HG02885 (cell line): ENCODE measurements around the gene RGS11.
"Not testable (repeated sequence)": the region's sequence is repeated elsewhere in the genome, so short reads cannot be mapped to it uniquely, and the experiment has no call there.

Experiments
- ATAC-seq: cut with Tn5 transposase; IDR thresholded peaks from one replicate; pipeline ENCODE4 v1.9.1; 2021; ENCODE audit warnings: mild to moderate bottlenecking; ENCODE audit not compliant: unreplicated experiment, poor library complexity

The RGS11 gene

DNA sequence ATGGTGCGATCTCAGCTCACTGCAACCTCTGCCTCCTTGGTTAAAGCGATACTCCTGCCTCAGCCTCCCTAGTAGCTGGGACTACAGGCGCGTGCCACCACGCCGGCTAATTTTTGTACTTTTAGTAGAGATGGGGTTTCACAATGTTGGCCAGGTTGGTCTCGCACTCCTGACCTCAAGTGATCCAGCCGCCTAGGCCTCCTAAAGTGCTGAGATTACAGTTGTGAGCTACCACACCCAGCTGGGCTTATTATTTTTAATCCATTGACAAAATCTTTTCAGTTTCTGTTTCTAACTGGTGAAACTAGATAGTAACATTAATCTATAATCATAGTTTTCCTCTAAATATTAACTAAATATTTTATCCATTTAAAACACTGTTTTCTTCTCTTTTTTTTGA is 35.2 kb downstream of the RGS11 start:
- no peak for ATAC-seq

DNA sequence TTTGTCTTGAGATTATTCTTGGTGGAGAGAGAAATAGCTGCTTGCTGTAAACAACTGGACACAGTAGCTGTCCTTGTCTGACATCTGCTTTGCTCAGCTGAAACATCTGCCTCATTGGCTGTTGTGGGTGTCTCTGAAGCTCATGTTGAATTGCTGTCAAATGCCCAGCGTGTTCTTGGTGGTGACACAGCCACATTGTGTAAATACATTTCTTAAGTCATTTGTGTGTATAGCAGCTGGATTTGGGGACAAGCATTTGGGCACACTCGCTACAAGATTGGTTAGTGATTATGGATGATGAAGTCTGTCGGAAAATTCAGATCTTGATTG is 35.8 kb downstream of the RGS11 start:
- no peak for ATAC-seq

DNA sequence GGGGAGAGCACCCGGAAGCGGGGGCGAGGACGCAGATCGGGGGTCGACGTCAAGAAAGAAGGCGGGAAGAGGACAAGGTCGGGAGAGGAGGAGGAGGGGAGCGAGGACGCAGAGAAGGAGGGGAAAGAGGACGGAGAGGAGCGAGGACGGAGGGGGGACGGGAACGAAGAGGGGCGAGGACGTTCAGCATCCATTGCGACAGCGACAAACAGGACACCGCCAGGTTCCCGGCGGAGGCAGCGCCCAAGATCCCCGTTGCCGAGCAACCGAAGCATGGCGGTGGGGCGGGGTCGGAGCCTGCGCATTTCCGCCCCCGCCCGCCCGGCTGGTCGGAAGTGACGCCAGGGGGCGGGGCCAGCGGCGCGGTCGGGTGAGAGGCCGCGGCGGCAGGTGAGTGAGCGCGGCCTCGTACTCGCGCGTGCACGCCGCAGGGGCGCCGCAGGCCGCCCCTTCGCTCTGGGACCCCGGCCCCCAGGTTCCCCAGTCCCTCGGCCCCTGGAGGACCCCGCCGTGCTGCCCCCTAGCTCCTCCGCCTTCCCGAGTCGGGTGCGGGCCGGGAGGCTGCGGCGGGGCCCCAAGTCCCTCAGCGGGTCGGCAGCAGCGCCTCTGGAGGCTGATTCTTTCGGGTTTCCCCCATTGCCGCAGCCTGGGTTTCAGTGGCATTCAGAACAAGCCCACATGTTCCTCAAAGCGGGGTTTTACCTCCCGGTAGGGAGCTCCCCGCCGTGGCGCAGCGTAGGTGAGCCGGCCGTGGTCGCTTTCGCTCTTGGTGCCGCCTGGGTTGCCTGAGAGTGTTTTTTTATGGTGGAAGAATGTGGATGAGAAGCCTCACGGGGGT is 41.1 kb downstream of the RGS11 start, which contains the start of gene FAM234A:
Gene FAM234A, plus strand, starts transcription at position 354 of the 838 bp plus-strand sequence. CDS start 19,593 bp downstream, outside the sequence.
- ATAC-seq = peak; percentile 90

DNA sequence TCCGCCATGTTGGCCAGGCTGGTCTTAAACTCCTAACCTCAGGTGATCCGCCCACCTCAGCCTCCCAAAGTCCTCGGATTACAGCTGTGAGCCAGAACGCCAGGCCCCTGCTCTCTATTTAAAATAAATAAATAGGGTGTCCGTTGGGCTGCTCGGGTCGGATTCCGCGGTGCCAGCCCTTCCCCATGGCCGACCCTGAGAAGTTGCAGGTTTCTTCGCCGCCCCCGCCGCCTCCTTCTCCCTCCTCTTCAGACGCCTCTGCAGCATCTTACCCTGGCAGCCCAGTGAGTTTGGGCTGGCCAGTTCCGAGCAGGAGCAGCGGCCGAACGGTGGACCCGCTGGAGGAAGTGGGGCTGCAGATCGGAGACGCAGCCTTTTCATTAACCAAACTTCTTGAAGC is 44.8 kb downstream of the RGS11 start:
- ATAC-seq = no peak

DNA sequence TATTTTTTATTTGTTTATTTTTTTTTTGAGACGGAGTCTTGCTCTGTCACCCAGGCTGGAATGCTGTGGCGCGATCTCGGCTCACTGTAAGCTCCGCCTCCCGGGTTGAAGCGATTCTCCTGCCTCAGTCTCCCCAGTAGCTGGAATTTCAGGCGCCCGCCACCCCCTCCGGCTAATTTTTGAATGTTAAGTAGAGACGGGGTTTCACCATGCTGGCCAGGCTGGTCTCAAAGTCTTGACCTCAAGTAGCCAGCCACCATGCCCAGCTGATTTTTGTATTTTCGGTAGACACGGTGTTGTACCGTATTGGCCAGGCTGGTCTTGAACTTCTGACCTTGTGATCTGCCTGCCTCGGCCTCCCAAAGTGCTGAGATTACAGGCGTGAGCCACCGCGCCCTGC is 45.4 kb downstream of the RGS11 start:
- not testable (repeated sequence) for ATAC-seq

DNA sequence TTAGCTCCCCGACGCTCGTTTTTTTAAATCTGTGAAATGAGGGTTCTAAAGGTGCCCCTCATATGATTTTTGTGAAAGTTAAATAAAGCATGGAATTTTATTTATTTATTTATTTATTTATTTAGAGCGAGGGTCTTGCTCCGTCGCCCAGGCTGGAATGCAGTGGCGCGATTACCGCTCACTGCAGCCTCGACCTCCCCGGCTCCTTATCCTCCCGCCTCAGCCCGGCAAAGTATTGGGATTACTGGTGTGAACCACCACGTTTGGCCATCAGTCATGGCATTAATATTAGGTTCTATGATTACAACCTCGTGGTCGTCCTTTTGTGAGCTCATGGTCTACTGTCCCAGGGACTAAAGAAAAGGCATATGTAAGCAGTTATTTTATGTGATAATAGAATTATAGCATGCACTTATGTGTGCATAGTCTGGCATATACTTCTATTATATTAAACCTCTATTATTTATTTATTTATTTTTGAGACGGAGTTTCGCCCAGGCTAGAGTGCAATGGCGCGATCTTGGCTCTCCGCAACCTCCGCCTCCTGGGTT is 45.9 kb downstream of the RGS11 start:
- ATAC-seq = no peak

DNA sequence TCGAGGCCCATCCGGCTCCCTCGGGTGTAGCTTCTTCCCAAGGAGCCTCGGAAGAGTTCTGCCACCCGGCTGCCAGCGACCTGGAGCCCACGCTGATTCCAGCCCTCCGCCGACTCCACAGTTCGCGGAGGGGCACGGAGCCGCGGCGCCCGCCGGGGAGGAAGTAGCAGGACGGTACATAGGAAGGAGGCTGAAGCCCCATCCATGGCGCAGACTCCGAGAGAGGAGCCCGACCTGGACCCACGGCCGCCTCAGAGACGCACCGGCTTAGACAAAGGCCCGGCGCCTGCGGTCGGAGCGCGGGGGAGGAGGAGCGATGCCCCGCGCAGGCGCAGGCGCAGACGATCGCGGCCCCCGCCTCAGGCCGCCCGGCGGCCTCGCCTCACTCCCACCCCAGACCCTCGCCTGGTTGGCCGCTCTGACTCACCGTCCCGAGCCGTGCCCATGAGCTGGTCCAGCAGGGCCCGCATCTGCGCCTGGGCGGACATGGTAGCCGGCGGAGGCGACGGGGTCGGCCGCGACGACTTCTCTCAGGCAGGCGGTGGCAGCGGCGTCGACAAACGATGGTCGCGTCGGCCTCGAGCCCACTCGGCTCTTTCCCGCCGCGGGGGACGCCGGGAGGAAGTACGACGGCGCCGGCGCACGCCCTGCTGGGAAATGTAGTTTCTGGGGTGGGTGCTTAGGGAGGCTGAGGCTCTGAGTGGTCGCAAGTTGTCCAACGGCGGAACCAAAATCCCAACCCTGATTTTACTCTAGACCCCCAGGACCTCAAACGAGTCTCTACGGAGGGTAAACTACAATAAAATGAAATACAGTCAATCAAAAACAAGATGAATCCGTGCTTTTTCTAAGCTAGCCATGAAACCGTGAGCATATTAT is 46.7 kb downstream of the RGS11 start, which contains the start of gene LUC7L:
Gene LUC7L, minus strand, starts transcription at position 598 of the 879 bp plus-strand sequence. Its CDS starts 110 bp downstream, at position 488.
- peak; percentile 79 for ATAC-seq

DNA sequence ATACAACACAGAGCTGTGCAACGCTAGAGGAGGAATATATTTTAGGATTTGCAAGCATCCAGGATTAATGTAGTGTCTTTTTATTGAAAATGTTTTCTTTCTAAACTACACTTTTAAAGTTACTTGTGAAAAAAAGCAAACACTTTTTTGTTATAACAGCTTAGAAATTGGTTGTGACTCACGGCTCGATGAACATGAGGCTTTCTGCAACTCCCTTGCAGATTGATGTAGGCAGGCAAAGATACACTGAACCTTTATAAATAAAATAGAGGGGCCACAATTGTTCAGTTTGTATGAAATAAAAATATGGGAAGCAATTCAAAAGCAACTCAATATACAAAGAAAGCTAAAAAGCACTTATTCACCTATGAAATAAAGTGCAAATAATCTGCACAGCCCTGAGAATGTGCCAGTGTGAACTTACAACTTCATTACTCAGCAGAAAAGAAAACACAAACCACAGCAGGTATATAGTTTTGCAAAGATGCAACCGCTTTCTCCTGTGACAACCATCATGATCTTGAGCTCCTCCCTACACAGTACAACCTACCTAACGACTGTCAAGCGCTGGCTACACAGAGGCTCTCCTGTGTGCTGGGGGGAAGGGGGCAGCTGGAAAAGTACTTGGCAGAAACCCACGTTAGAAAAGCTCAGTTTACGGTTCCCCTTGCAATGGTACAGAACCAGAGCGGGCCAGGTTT is 47.4 kb downstream of the RGS11 start:
- peak; percentile 17 for ATAC-seq

DNA sequence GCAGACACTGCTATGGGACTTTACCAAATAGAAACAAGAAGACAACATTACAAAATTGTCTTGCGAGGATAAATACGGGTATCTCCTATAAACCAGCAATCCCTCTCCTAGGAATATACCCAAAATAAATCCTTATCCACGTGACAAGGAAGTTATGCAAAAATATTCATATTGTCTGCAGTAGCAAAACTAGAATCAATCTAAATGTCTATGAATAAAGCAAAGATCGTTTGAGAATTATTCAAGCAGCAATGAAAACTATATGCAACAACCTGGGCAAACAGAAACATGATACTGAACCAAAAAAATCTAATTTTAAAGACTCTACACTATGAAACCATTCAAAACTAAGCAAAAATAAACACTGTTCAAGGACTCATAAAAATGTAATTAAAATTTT is 55.7 kb downstream of the RGS11 start:
- no peak for ATAC-seq
